ENCODE results near the gene RGS14. TPM values are rescaled to one million over a fixed set of nuclear protein-coding genes. Genes with fewer than 3 reads are reported as not detected.
"Not testable (repeated sequence)": the region's sequence is repeated elsewhere in the genome, so short reads cannot be mapped to it uniquely, and the experiment has no call there.

The RGS14 gene
- total RNA-seq, 8 experiments from 2014 or later = 2.3 to 23.9 (median 4.7) TPM

DNA sequence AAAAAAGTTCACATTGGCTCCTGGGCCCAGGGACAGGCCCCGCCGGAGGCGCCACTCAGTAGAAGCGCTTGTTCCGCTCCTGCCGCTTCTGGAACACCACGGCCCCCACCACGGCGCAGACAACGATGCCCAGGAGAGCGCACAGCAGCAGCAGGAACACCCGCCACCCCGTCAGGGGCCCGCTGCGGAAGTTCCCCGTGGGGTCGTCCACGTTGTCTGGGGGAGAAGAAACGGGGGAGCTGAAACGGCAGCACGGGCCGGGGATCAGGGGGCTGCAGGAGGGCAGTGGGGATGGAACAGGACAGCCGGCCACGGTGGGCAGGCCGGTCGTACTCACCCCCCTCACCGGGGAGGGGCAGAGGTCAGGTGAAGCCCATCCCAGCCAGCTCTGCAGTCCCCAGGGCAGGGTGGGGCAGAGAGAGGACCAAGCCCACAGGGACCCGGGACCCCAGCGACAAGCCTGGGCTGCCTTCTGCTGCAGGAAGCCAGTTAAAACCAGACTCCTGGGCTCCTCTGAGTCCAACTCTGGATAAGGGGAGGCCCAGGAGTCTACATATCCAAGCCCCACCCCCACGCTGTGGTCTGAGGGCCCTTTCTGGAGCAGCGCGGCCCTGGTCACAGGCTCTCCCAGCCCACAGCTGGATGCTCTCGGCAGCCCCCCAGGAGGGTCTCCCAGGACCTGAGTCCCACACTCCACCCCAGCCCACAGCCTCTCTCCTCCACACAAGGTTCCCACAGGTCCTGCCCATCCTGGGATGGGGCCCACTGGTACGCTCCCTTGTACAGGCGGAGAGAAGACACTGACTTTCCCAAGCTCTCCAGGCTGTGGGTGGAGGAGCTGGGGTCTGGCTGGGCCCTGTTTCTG lies 25.5 kb upstream of the RGS14 start:
- no peak overlapping the region for H3K27ac ChIP-seq
- H3K4me3 ChIP-seq = no peak overlapping the region
- in situ Hi-C loops (cut with MboI; ENCODE audit: low pct_unique_long_range_greater_than_20kb in 2 of 9, low sequenced_read_pairs in 9 of 9, unreplicated experiment in 9 of 9) = no loop called here
- WGBS, 10 experiments = 83 to 100% (median 95%) methylated on average over 2 to 10 of the region's 35 CpGs; no CpG with 5 or more reads in 4 of the 10 experiments
- no peaks in the 10 kb centered on the region for H3K4me1 ChIP-seq (replicated peaks in 1 of 2)
- no peak for ATAC-seq (replicated peaks in 6 of 8)

DNA sequence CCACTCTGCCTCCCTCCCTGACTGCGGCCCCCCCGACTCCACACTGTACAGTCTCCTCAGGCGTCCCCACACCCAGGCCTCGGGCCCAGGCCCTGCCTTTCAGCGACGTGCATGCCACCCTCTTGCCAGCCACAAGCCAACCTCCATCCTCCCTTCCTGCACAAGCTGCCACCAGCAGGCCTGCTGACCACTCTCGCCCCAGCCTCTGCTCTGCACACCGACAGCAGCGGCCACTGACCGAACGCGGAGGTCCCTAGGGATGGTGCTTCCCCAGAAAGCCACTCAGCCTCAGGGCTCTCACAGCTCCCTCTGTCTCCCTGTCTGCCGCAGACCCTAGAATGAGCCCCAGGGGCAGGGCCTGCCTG lies 24.8 kb upstream of the RGS14 start:
- no peaks in the 10 kb centered on the region for H3K4me1 ChIP-seq (replicated peaks in 1 of 2)
- no peak overlapping the region for H3K4me3 ChIP-seq
- H3K27ac ChIP-seq = no peak overlapping the region
- no peak for ATAC-seq (replicated peaks in 6 of 8)
- WGBS, 10 experiments = 91 to 100% (median 98%) methylated on average over 1 to 7 of the region's 13 CpGs; no CpG with 5 or more reads in 6 of the 10 experiments
- in situ Hi-C loops (cut with MboI; ENCODE audit: low pct_unique_long_range_greater_than_20kb in 2 of 9, low sequenced_read_pairs in 9 of 9, unreplicated experiment in 9 of 9) = no loop called here

DNA sequence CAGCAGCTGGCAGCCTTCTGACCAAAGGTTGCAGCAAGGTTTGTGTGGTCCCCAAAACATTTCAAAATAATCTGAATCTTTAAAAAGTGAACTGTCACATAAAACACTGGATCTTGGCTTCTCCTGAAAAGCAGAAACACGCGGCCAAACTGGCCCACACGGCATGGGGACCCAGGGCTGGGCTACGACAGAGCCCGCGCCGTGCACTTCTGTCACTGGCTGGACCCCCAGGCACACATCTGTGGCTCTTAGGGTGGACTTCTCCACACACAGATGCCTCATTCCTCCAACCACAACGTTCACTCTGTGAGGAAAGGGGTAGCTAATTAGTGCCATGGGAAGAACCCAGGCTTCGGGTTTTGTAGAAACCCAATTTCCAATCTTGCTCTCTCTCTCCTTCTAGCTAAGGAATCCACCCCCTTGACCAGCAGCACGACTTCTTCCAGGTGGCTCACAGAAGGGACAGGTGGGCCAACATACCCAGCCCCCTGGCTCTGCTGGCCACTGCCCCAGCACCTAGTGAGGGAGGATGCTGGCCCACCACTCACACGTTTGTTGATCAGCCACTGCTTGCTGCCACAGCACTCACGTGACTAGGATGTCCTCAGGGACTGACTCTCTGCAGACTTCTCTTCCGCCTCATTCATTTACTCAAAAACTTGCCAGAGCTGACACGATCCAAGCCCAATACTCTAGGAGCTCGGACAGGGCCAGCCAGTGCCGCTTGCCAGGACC lies 24.1 kb upstream of the RGS14 start:
- in situ Hi-C loops (cut with MboI; ENCODE audit: low pct_unique_long_range_greater_than_20kb in 2 of 9, low sequenced_read_pairs in 9 of 9, unreplicated experiment in 9 of 9) = no loop called here
- WGBS, 10 experiments = 81 to 100% (median 94%) methylated on average over 2 to 8 of the region's 16 CpGs; no CpG with 5 or more reads in 4 of the 10 experiments
- peak in 3 of 8 experiments; percentile 2 to 8 (median 4) for ATAC-seq (replicated peaks in 6 of 8)
- peak overlapping the region in 1 of 2 donors; percentile 74 for H3K27ac ChIP-seq
- H3K4me3 ChIP-seq = no peak overlapping the region
- no peaks in the 10 kb centered on the region for H3K4me1 ChIP-seq (replicated peaks in 1 of 2)

DNA sequence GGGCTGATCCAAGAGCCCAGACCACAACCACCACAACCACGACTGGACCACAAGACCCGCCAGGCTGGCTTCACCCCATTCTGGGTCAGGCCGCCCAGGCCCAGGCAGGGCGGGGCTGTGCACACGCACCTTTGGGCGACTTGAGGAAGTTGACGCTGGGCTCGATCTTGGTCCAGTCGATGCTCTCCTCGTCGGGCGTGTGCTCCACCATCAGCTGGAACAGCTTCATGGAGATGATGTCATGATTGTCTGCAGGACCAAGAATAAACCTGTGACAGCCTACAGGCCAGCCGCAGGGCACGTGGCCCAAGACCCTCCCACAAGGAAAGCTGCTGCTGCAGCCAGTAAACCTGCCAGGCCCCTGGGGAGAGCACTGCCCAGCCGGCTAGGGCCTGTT lies 23.6 kb upstream of the RGS14 start:
- Histone ChIP-seq H3K27ac (peak overlapping the region in 1 of 2 donors; percentile 74), H3K4me3 (no peak overlapping the region), H3K4me1 (replicated peaks in 1 of 2) (no peaks in the 10 kb centered on the region)
- 80 to 100% (median 84%) methylated on average over 1 to 11 of the region's 15 CpGs; no CpG with 5 or more reads in 3 of the 10 experiments for WGBS, 10 experiments
- peak in 7 of 8 experiments; percentile 49 to 93 (median 88) for ATAC-seq (replicated peaks in 6 of 8)
- in situ Hi-C loops (cut with MboI; ENCODE audit: low pct_unique_long_range_greater_than_20kb in 2 of 9, low sequenced_read_pairs in 9 of 9, unreplicated experiment in 9 of 9) = no loop called here

DNA sequence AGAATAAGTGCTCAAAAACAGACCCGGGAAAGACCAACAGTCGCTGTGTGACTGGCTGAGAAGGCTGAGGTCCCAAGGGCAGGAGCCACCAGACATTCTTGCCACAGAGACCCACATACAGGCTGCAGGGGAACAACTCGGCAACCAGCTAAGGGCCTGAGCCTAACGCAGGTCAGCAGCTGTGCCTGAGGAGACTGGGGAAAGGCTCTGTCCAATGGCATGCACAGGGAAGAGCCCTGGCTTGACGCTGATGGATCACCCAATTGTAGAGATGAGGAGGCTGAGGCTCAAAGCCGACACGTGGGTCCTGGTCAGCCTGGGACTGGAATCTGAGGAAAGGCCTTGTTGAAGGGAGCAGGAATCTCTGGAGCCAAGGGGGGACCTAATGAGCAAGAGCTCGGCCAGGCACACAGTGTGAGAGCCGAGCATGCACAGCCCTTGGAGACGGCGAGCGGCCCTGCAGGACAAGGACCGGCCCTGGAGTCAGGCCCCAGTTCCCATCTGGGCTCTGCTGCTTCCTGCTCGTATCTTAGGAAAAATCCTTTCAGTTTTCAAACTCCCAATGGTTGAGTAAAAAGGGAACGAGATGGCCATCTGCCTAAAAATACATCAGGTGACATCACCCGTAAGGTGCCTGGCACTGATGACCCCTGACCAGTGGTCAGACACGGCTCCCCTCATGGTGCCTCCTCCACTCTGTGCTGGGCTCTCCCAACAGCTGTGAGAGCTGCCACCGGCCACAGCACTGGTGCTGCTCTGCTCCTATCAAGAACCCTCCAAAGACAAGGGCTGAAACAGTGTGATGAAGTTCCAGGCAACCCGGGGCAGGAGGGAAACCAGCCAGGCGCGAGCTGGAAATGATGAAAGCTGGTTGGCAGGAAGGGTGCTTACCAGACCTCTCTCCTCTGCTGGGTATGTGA lies 22.7 kb upstream of the RGS14 start:
- WGBS, 10 experiments = 20 to 89% (median 72%) methylated on average over 1 to 6 of the region's 21 CpGs; no CpG with 5 or more reads in 4 of the 10 experiments
- Histone ChIP-seq H3K27ac (peak overlapping the region; percentile 29 to 74), H3K4me3 (no peak overlapping the region), H3K4me1 (replicated peaks in 1 of 2) (no peaks in the 10 kb centered on the region)
- in situ Hi-C loops (cut with MboI; ENCODE audit: low pct_unique_long_range_greater_than_20kb in 2 of 9, low sequenced_read_pairs in 9 of 9, unreplicated experiment in 9 of 9) = no loop called here
- ATAC-seq (replicated peaks in 6 of 8) = peak in 5 of 8 experiments; percentile 18 to 65 (median 59)

DNA sequence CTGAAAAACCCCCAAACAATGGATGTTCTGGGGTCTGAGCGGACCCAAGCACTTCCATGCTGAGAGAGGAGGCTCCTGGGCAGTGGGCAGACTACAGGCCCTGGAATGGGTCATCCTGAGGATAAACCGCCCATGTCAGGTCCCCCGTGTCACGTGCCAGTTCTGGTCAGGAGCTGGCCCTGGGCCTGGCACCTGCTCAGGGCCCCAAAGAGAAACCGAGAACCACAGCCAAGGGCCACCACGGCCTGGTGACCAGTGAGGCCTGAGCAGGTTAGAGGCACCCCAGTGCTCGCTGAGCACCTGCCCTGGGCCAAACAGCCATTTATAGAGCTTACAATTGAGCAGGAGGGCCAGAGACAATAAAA lies 22.0 kb upstream of the RGS14 start:
- WGBS, 10 experiments = 83 to 100% (median 100%) methylated on average over 1 to 2 of the region's 7 CpGs; no CpG with 5 or more reads in 7 of the 10 experiments
- no peak overlapping the region for H3K27ac ChIP-seq
- ATAC-seq (replicated peaks in 6 of 8) = no peak
- H3K4me3 ChIP-seq = no peak overlapping the region
- in situ Hi-C loops (cut with MboI; ENCODE audit: low pct_unique_long_range_greater_than_20kb in 2 of 9, low sequenced_read_pairs in 9 of 9, unreplicated experiment in 9 of 9) = no loop called here
- no peaks in the 10 kb centered on the region for H3K4me1 ChIP-seq (replicated peaks in 1 of 2)

DNA sequence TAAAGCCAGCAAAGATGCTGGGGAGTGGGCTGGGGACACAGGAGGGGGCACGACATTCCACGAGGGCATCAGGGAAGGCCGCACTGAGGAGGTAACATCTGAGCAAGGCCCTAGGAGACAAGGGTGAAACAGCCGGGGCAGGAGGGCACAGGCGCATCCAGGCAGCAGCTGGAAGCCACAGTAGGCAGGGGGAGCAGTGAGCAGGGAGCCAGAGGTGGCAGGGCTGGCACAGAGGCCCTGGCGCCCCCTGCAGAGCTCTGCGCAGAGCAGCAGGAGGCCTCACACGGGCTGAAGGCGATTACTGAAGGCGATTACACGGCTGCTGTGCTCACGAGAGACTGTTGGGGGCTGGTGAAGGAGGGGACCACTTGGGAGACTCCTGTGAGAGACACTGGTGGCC lies 21.6 kb upstream of the RGS14 start:
- H3K4me1 ChIP-seq (replicated peaks in 1 of 2) = no peaks in the 10 kb centered on the region
- in situ Hi-C loops (cut with MboI; ENCODE audit: low pct_unique_long_range_greater_than_20kb in 2 of 9, low sequenced_read_pairs in 9 of 9, unreplicated experiment in 9 of 9) = no loop called here
- H3K4me3 ChIP-seq = no peak overlapping the region
- ATAC-seq (replicated peaks in 6 of 8) = peak in 2 of 8 experiments; percentile 13 to 82
- no peak overlapping the region for H3K27ac ChIP-seq
- WGBS, 10 experiments = 60 to 72% (median 71%) methylated on average over 2 to 3 of the region's 12 CpGs; no CpG with 5 or more reads in 7 of the 10 experiments

DNA sequence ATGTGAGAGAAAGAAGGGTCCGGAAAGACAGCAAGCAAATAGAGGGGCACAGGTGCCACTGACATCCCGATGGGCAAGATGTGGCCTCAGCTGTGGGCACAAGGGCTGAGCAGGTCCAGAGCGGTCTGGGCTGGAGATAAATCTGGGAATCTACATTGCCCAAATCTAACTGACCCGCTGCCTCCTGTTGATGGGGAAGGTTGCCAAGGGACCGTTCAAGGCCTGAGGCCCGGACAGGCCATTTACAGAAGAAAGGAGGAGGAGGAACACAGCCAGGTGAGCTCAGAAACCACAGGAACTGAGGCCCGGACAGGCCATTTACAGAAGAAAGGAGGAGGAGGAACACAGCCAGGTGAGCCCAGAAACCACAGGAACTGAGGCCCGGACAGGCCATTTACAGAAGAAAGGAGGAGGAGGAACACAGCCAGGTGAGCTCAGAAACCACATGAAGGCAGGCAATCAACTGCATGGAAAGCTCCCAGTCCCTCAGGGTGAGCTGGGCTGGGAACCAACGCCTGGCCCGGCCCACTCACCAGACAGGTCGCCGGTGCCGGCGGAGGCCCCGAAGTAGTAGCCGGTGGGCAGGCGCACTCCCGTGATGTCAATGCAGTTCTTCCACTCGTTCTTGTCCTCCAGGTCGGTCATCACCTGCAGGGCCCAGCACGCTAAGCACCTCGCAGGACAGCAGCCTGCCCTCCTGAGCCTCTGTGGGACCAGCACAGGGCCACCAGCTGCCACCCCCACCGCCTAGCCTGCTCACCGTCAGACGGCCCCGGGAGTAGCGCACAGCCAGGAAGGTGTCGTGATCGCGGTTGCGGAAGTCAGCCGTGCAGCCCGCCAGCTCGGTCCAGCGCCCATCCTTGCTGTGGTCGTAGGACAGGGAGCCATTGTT lies 20.9 kb upstream of the RGS14 start:
- ATAC-seq (replicated peaks in 6 of 8) = no peak
- H3K4me1 ChIP-seq (replicated peaks in 1 of 2) = no peaks in the 10 kb centered on the region
- H3K4me3 ChIP-seq = no peak overlapping the region
- in situ Hi-C loops (cut with MboI; ENCODE audit: low pct_unique_long_range_greater_than_20kb in 2 of 9, low sequenced_read_pairs in 9 of 9, unreplicated experiment in 9 of 9) = no loop called here
- H3K27ac ChIP-seq = no peak overlapping the region
- WGBS, 10 experiments = 83 to 100% (median 97%) methylated on average over 1 to 7 of the region's 36 CpGs; no CpG with 5 or more reads in 3 of the 10 experiments

DNA sequence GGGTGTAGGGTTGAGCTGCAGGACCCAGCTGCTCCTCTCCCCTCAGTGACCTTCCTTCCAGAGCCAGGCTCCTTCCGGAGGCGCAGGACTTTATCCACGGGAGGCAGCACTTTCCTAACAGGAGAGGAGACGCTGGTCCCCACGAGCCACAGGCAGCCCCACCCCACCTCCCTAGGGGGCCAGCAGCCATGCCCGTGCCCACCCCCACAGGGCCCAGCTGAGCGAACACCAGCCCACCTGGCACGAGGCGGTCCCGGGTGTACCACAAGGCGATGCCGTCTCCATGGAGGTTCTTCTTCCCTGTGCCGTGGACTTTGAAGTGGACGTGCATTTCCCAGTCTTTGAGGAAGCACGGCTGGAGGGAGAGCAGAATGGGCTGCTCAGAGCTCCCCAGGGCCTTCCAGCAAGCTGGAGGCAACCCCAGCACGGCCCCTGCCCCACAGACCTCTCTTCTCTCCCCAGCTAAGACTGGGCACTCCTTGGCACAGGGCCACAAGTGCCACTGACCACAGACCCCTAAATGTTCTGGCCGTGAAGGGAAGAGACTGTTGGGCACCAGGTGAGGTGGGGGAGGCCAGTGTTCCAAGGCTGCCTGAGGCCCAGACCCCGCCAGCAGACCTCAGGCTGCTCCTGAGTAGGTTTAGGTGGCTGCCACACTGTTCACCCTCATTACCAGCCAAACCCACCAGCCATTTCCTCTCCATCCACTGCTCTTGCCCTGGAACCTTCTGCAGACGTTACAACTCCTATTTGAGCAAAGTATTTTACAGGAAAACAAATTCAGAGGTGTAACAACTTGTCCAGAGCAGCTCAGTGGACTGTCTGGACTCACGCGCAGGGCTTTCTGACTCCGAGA lies 19.2 kb upstream of the RGS14 start:
- no peaks in the 10 kb centered on the region for H3K4me1 ChIP-seq (replicated peaks in 1 of 2)
- WGBS, 10 experiments = 20 to 100% (median 98%) methylated on average over 1 to 5 of the region's 22 CpGs; no CpG with 5 or more reads in 4 of the 10 experiments
- in situ Hi-C loops (cut with MboI; ENCODE audit: low pct_unique_long_range_greater_than_20kb in 2 of 9, low sequenced_read_pairs in 9 of 9, unreplicated experiment in 9 of 9) = no loop called here
- no peak overlapping the region for H3K4me3 ChIP-seq
- no peak overlapping the region for H3K27ac ChIP-seq
- no peak for ATAC-seq (replicated peaks in 6 of 8)

DNA sequence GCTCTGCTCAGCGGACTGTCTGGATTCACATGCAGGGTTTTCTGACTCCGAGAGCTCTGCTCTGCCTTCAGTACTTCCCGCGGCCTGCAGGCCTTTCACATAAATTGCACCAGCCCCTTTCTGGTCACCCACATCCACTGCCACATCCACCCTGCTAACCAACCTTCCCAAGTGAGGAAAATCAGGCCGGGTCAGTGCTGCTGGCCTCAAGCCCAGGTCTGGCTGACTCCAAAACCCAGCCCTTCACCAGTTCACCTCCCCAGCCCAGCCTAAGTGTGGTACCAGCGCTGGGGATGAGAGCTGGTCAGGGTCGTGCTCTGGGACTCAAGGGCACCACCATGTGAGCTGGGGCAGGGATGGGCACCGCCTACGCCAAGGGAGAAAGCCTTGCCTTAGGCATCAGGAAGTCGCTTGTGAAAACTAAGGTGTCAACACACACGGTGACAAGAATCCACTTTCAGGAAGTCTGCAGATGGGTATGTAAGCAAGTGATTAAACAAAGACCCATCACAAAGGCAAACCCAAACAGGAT lies 18.6 kb upstream of the RGS14 start:
- Histone ChIP-seq H3K4me1 (replicated peaks in 1 of 2) (no peaks in the 10 kb centered on the region), H3K4me3 (no peak overlapping the region), H3K27ac (no peak overlapping the region)
- 80 to 100% (median 86%) methylated on average over 1 to 6 of the region's 11 CpGs; no CpG with 5 or more reads in 4 of the 10 experiments for WGBS, 10 experiments
- ATAC-seq (replicated peaks in 6 of 8) = no peak
- in situ Hi-C loops (cut with MboI; ENCODE audit: low pct_unique_long_range_greater_than_20kb in 2 of 9, low sequenced_read_pairs in 9 of 9, unreplicated experiment in 9 of 9) = no loop called here

DNA sequence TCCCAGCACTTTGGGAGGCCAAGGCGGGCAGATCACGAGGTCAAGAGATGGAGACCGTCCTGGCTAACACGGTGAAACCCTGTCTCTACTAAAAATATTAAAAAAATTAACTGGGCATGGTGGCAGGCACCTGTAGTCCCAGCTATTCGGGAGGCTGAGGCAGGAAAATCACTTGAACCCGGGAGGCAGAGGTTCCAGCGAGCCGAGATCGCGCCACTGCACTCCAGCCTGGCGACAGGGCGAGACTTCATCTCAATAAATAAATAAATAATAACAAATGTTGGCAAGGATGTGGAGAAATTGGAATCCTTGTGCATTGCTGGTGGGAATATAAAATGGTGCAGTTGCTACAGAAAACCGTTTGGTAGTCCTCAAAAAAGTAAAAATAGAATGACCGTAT lies 14.7 kb upstream of the RGS14 start:
- 80 to 100% (median 94%) methylated on average over 1 to 11 of the region's 14 CpGs; no CpG with 5 or more reads in 2 of the 10 experiments for WGBS, 10 experiments
- in situ Hi-C loops (cut with MboI; ENCODE audit: low pct_unique_long_range_greater_than_20kb in 2 of 9, low sequenced_read_pairs in 9 of 9, unreplicated experiment in 9 of 9); H3K4me1 ChIP-seq (replicated peaks in 1 of 2); ATAC-seq (replicated peaks in 6 of 8); H3K4me3 ChIP-seq; H3K27ac ChIP-seq: not testable (repeated sequence)

Measured in motor neuron (in vitro differentiated cells).